DND-41 (cell line): Measurements from ENCODE around the gene TCF20.

Experiments
- ATAC-seq: fragments of 200-7000 bp; cut with Tn5 transposase; 3 replicates; pipeline ENCODE4 v1.9.1; 2021; ENCODE audit warnings: low read depth; ENCODE audit not compliant: insufficient read depth
- DNase-seq: peaks from one replicate; pipeline ENCODE4 v3.0.0-alpha.2; 2020
- H2AFZ ChIP-seq: 2 replicates; pipeline ENCODE4 v1.6.0; 2012; ENCODE audit warnings: low read depth, low read length
- H3K27ac ChIP-seq: 2 replicates; pipeline ENCODE4 v1.5.1; 2012; ENCODE audit warnings: low read length, inconsistent platforms
- H3K27me3 ChIP-seq: fragments of 200-600 bp; sonication (generic); 2 replicates; pipeline ENCODE4 v1.6.0; 2012; ENCODE audit warnings: low read length, mild to moderate bottlenecking, inconsistent platforms; ENCODE audit not compliant: insufficient read depth, poor library complexity
- H3K36me3 ChIP-seq: 2 replicates; pipeline ENCODE4 v1.5.1; 2012; ENCODE audit warnings: low read length, inconsistent platforms; ENCODE audit not compliant: insufficient read depth
- H3K4me1 ChIP-seq: 2 replicates; pipeline ENCODE4 v1.5.1; 2012; ENCODE audit warnings: mild to moderate bottlenecking, low read length; ENCODE audit not compliant: insufficient read depth
- H3K4me2 ChIP-seq: 2 replicates; pipeline ENCODE4 v1.6.0; 2012; ENCODE audit warnings: mild to moderate bottlenecking, moderate library complexity, low read length, inconsistent platforms; ENCODE audit not compliant: insufficient read depth
- H3K4me3 ChIP-seq, 2 experiments: fragments of 200-600 bp in 1 of 2; shearing (Covaris generic) in 1 of 2; 2 replicates each; pipeline ENCODE4 v1.5.1; 2012 to 2016; ENCODE audit warnings: inconsistent platforms in 2 of 2, low read length in 2 of 2, mild to moderate bottlenecking in 2 of 2, low read depth in 1 of 2, moderate library complexity in 1 of 2
- H3K79me2 ChIP-seq: 2 replicates; pipeline ENCODE4 v1.6.0; 2012; ENCODE audit warnings: low read length, inconsistent platforms; ENCODE audit not compliant: insufficient read depth
- H3K9ac ChIP-seq: 2 replicates; pipeline ENCODE4 v1.6.0; 2012; ENCODE audit warnings: low read depth, mild to moderate bottlenecking, inconsistent platforms, low read length, moderate library complexity
- H3K9me3 ChIP-seq: 2 replicates; pipeline ENCODE4 v1.5.1; 2012; ENCODE audit warnings: low read length, moderate library complexity, mild to moderate bottlenecking, inconsistent platforms; ENCODE audit not compliant: insufficient read depth, severe bottlenecking
- H4K20me1 ChIP-seq: 2 replicates; pipeline ENCODE4 v1.6.0; 2012; ENCODE audit warnings: low read length; ENCODE audit not compliant: insufficient read depth
- EZH2 ChIP-seq: IDR thresholded peaks from 3 replicates; pipeline ENCODE4 v1.6.1; 2012; ENCODE audit warnings: borderline replicate concordance, low read depth, mild to moderate bottlenecking, moderate library complexity, low read length, inconsistent platforms; ENCODE audit not compliant: severe bottlenecking
- TF ChIP-seq, protein P1 (sequence below): IDR thresholded peaks from 2 replicates; pipeline ENCODE4 v1.5.1; 2012; ENCODE audit warnings: borderline replicate concordance, low read length, moderate library complexity, mild to moderate bottlenecking; ENCODE audit not compliant: poor library complexity, severe bottlenecking; ENCODE audit errors: extremely low read depth

The TCF20 gene

DNA sequence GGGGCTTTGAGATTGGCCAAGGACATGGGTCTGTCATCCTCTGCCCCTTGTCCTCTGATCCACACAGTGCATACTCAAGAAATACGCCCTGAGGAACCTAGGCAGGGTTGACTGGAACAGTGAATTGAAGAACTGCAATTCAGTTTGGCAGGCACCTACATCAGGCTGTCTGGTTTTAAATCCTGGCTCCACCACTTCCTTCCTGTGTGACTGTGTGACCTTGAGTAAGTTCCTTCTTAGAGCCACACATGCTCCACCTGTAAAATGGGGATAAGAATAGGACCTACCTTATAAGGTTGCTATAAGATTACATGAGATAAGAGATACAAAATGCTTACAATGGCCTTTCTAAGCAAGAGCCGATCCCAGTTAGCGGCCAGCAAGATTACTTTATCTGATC, 15.8 kb upstream of the TCF20 start:
- TF ChIP-seq, protein P1, sequence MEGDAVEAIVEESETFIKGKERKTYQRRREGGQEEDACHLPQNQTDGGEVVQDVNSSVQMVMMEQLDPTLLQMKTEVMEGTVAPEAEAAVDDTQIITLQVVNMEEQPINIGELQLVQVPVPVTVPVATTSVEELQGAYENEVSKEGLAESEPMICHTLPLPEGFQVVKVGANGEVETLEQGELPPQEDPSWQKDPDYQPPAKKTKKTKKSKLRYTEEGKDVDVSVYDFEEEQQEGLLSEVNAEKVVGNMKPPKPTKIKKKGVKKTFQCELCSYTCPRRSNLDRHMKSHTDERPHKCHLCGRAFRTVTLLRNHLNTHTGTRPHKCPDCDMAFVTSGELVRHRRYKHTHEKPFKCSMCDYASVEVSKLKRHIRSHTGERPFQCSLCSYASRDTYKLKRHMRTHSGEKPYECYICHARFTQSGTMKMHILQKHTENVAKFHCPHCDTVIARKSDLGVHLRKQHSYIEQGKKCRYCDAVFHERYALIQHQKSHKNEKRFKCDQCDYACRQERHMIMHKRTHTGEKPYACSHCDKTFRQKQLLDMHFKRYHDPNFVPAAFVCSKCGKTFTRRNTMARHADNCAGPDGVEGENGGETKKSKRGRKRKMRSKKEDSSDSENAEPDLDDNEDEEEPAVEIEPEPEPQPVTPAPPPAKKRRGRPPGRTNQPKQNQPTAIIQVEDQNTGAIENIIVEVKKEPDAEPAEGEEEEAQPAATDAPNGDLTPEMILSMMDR: no peak
- TF ChIP-seq EZH2: no peak
- no peaks in the 10 kb centered on the region for H3K27me3 ChIP-seq

DNA sequence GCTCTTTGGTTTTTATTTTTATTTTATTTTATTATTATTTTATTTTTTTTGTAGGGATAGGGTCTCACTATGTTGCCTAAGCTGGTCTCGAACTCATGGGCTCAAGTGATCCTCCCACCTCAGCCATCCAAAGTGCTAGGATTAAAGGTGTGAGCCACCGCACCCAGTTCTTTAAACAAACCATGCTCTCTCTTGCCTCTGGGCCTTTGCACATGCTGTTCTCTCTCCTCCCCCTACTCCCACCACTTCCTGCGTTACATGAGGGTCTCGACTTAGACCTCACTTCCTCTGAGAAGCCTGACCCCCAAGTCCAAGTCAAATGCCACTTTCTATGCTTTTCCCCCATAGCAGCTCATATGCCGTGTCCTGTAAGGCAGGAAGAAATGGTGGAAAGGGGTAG, 15.2 kb upstream of the TCF20 start:
- peaks cover 24% of the 10 kb centered on the region for H3K4me1 ChIP-seq
- H3K4me3 ChIP-seq: no peak overlapping the region
- H3K36me3 ChIP-seq: no peaks in the 10 kb centered on the region
- peaks cover 65% of the 10 kb centered on the region for H4K20me1 ChIP-seq
- ATAC-seq (no peak), DNase-seq (no peak)
- H3K27me3 ChIP-seq: no peaks in the 10 kb centered on the region
- H3K9ac ChIP-seq: no peak overlapping the region
- H3K27ac ChIP-seq: peak overlapping the region; percentile 51; the same call in 1 of the 2 replicates
- no peak overlapping the region for H2AFZ ChIP-seq
- peaks cover 18% of the 10 kb centered on the region; the same call in 1 of the 2 replicates for H3K79me2 ChIP-seq
- no peaks in the 10 kb centered on the region for H3K9me3 ChIP-seq
- no peak overlapping the region for H3K4me2 ChIP-seq
- no peak for TF ChIP-seq EZH2

More for the DNA sequence above, 15.8 kb upstream of the TCF20 start:
- no peak overlapping the region for H3K4me2 ChIP-seq
- H2AFZ ChIP-seq: no peak overlapping the region
- no peak overlapping the region for H3K4me3 ChIP-seq
- no peaks in the 10 kb centered on the region for H3K9me3 ChIP-seq
- peak; percentile 83 for ATAC-seq
- DNase-seq: peak; percentile 51
- peaks cover 18% of the 10 kb centered on the region; the same call in 1 of the 2 replicates for H3K79me2 ChIP-seq
- peaks cover 24% of the 10 kb centered on the region for H3K4me1 ChIP-seq
- H3K27ac ChIP-seq: peak overlapping the region; percentile 51
- H3K36me3 ChIP-seq: 0 out of 2 replicates have a peak, but pooled peaks cover 2% of the 10 kb centered on the region
- no peak overlapping the region for H3K9ac ChIP-seq
- peaks cover 65% of the 10 kb centered on the region for H4K20me1 ChIP-seq

DNA sequence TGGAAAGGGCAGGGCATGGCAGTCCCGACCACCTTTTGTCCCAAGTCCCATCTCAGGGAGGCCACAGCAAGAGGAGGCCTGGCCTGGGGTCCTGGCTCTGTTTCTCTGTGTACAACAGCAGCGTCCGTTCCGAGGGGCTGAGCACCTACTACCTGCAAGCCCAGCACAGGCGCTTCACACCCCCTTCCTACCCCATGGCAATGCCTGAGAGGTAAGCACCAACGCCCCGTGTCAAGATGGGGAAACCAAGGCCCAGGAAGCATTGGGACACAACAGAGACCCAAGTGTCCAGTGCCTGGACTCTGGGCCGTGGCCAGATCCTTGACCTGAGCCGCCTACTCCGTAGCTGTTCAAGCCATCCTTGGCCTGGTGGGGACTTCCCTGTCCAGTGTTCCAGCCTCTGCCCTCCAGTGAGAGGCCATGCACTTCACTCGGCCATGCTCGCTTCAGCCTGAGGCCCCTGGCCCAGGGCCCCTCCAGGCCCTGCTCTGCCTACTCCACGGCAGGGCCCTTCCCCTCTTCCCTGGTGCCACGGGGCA, 14.3 kb upstream of the TCF20 start:
- Histone ChIP-seq H3K79me2 (peaks cover 18% of the 10 kb centered on the region; the same call in 1 of the 2 replicates), H4K20me1 (peaks cover 64% of the 10 kb centered on the region), H3K4me3 (no peak overlapping the region), H3K4me1 (peaks cover 24% of the 10 kb centered on the region), H3K4me2 (no peak overlapping the region), H3K36me3 (no peaks in the 10 kb centered on the region), H3K27me3 (no peaks in the 10 kb centered on the region), H2AFZ (no peak overlapping the region), H3K27ac (no peak overlapping the region), H3K9me3 (no peaks in the 10 kb centered on the region), H3K9ac (no peak overlapping the region)
- ATAC-seq (no peak), DNase-seq (no peak)
- no peak for TF ChIP-seq EZH2
- TF ChIP-seq, protein P1: no peak

DNA sequence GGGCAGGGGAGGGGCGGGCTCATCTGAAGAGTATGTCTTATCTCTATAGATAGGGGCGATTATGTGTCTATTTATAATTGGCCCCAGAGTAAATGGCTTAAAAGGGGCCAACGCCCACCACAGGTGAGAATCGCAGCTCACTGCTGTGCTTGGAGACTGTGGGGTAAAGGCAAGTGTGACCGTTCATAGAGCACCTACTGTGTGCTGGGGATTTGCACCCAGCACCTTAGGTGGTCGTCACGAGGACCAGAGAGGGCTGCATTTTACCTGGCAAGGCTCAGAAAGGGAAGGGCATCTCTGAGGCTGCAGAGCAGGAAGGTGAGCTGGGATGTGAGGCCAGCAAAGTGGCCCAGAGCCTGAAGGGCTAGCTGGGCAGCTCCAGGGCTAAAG, 13.7 kb upstream of the TCF20 start:
- H3K27ac ChIP-seq: no peak overlapping the region
- no peak overlapping the region for H3K9ac ChIP-seq
- H4K20me1 ChIP-seq: peaks cover 68% of the 10 kb centered on the region
- peaks cover 18% of the 10 kb centered on the region; the same call in 1 of the 2 replicates for H3K79me2 ChIP-seq
- H3K36me3 ChIP-seq: no peaks in the 10 kb centered on the region
- TF ChIP-seq EZH2: no peak
- TF ChIP-seq, protein P1: no peak
- H3K27me3 ChIP-seq: no peaks in the 10 kb centered on the region
- no peak for ATAC-seq
- no peak overlapping the region for H3K4me2 ChIP-seq
- H3K9me3 ChIP-seq: no peaks in the 10 kb centered on the region
- H3K4me1 ChIP-seq: peaks cover 24% of the 10 kb centered on the region
- no peak overlapping the region for H2AFZ ChIP-seq
- H3K4me3 ChIP-seq: no peak overlapping the region
- no peak for DNase-seq
